Measurements from ENCODE around the gene AMPD3. TPM values are rescaled to one million over a fixed set of nuclear protein-coding genes. Genes with fewer than 3 reads are reported as not detected.

Gene AMPD3
- total and polyA plus RNA-seq, 2 of the 13 experiments (the other 11 are each of a cell fraction or from before 2014, with no cell fraction given) = 0.33 to 2.3 TPM

DNA sequence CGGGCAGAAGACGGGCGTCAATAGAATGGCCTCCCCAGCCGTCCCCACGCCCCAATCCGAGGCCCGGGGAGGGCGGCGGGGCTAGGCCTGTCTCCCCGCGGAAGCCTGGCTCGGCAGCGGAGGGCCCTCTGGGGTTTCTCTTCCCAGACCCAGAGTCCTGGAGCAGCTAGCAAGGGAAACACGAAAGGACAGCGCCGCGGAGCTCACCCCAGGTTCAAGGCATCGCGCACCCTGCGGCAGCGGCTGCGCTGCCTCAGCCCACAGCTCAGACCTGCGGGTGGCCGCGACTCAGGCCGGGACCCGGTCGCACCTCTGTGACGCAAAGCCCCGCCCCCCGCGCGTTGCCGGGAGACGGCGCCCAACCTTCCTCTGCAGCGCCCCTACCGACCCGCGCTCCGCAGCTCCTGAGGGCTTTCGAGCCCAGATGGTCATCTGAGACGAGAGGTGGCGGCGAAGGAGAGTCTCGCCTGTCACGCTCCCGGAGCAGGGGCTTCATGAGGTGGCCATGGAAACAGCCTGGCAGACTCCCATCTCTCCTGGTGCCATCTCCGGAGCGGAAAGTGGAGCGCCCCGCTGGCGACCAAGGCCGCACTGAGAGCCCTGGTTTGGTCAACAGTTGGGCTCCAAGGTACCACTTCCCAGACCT lies 86.0 kb downstream of the AMPD3 start, which contains the start of gene RNF141 (continued):
- TF ChIP-seq STAT5B (CRISPR knock-in tag; IDR thresholded peaks at IDR 0.05) = no peak
- no peak for TF ChIP-seq MEIS1 (CRISPR knock-in tag; IDR thresholded peaks at IDR 0.05; ENCODE audit: borderline replicate concordance)
- no peak; the same call in 1 of the 2 replicates for TF ChIP-seq ZNF557 (CRISPR knock-in tag; IDR thresholded peaks at IDR 0.05)
- TF ChIP-seq RFXAP (CRISPR knock-in tag; IDR thresholded peaks at IDR 0.05; ENCODE audit: borderline replicate concordance) = 0 out of 2 replicates have a peak, but pooled peaks have one; percentile 14
- TF ChIP-seq, protein P1, sequence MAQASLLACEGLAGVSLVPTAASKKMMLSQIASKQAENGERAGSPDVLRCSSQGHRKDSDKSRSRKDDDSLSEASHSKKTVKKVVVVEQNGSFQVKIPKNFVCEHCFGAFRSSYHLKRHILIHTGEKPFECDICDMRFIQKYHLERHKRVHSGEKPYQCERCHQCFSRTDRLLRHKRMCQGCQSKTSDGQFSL (CRISPR knock-in tag; IDR thresholded peaks at IDR 0.05) = peak; percentile 37; the same call in 1 of the 2 replicates
- TF ChIP-seq ZNF292 (CRISPR knock-in tag; IDR thresholded peaks at IDR 0.05; ENCODE audit: borderline replicate concordance, low read depth) = 0 out of 2 replicates have a peak, but pooled peaks have one; percentile 24
- peak; percentile 47; the same call in 1 of the 2 replicates for TF ChIP-seq GFI1 (CRISPR knock-in tag; IDR thresholded peaks at IDR 0.05; ENCODE audit: borderline replicate concordance)
- no peak for TF ChIP-seq ZSCAN25 (CRISPR knock-in tag; IDR thresholded peaks at IDR 0.05)
- TF ChIP-seq, protein P2, sequence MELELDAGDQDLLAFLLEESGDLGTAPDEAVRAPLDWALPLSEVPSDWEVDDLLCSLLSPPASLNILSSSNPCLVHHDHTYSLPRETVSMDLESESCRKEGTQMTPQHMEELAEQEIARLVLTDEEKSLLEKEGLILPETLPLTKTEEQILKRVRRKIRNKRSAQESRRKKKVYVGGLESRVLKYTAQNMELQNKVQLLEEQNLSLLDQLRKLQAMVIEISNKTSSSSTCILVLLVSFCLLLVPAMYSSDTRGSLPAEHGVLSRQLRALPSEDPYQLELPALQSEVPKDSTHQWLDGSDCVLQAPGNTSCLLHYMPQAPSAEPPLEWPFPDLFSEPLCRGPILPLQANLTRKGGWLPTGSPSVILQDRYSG (CRISPR knock-in tag; IDR thresholded peaks at IDR 0.05) = no peak; the same call in 1 of the 2 replicates
- TF ChIP-seq ZNF260 (CRISPR knock-in tag; IDR thresholded peaks at IDR 0.05; ENCODE audit: borderline replicate concordance, low read depth) = 0 out of 2 replicates have a peak, but pooled peaks have one; percentile 58
- TF ChIP-seq ZNF235 (CRISPR knock-in tag; IDR thresholded peaks at IDR 0.05; ENCODE audit: borderline replicate concordance) = no peak
- peak; percentile 32; the same call in 1 of the 2 replicates for TF ChIP-seq SRF (IDR thresholded peaks at IDR 0.05; ENCODE audit: low read depth, low read length)
- TF ChIP-seq ELF1 (CRISPR knock-in tag; IDR thresholded peaks at IDR 0.05) = peak; percentile 49; the same call in 1 of the 2 replicates
- TF ChIP-seq CCAR2 (optimal IDR thresholded peaks at IDR 0.05; ENCODE audit: low read depth, low read length) = no peak
- 0 out of 2 replicates have a peak, but pooled peaks have one; percentile 70 for TF ChIP-seq SALL2 (CRISPR knock-in tag; IDR thresholded peaks at IDR 0.05)
- no peak for TF ChIP-seq ZNF713 (CRISPR knock-in tag; IDR thresholded peaks at IDR 0.05)
- TF ChIP-seq ELF3 (CRISPR knock-in tag; IDR thresholded peaks at IDR 0.05) = peak; percentile 61; the same call in 1 of the 2 replicates
- TF ChIP-seq NCOA5 (CRISPR knock-in tag; IDR thresholded peaks at IDR 0.05) = no peak
- no peak for TF ChIP-seq RBM39 (IDR thresholded peaks at IDR 0.05; ENCODE audit: low read depth, low read length, poor library complexity, severe bottlenecking)
- TF ChIP-seq, protein P3, sequence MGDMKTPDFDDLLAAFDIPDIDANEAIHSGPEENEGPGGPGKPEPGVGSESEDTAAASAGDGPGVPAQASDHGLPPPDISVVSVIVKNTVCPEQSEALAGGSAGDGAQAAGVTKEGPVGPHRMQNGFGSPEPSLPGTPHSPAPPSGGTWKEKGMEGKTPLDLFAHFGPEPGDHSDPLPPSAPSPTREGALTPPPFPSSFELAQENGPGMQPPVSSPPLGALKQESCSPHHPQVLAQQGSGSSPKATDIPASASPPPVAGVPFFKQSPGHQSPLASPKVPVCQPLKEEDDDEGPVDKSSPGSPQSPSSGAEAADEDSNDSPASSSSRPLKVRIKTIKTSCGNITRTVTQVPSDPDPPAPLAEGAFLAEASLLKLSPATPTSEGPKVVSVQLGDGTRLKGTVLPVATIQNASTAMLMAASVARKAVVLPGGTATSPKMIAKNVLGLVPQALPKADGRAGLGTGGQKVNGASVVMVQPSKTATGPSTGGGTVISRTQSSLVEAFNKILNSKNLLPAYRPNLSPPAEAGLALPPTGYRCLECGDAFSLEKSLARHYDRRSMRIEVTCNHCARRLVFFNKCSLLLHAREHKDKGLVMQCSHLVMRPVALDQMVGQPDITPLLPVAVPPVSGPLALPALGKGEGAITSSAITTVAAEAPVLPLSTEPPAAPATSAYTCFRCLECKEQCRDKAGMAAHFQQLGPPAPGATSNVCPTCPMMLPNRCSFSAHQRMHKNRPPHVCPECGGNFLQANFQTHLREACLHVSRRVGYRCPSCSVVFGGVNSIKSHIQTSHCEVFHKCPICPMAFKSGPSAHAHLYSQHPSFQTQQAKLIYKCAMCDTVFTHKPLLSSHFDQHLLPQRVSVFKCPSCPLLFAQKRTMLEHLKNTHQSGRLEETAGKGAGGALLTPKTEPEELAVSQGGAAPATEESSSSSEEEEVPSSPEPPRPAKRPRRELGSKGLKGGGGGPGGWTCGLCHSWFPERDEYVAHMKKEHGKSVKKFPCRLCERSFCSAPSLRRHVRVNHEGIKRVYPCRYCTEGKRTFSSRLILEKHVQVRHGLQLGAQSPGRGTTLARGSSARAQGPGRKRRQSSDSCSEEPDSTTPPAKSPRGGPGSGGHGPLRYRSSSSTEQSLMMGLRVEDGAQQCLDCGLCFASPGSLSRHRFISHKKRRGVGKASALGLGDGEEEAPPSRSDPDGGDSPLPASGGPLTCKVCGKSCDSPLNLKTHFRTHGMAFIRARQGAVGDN (CRISPR knock-in tag; IDR thresholded peaks at IDR 0.05) = peak; percentile 89
- no peak; the same call in 1 of the 2 replicates for TF ChIP-seq MIER2 (CRISPR knock-in tag; IDR thresholded peaks at IDR 0.05)
- TF ChIP-seq MTF1 (CRISPR knock-in tag; IDR thresholded peaks at IDR 0.05) = no peak
- TF ChIP-seq ZSCAN30 (CRISPR knock-in tag; IDR thresholded peaks at IDR 0.05) = no peak
- TF ChIP-seq NBN (conservative IDR thresholded peaks at IDR 0.05) = no peak
- TF ChIP-seq CHCHD3 (CRISPR knock-in tag; IDR thresholded peaks at IDR 0.05) = no peak
- no peak for TF ChIP-seq FIP1L1 (IDR thresholded peaks at IDR 0.05; ENCODE audit: borderline replicate concordance, insufficient read depth, low read depth, low read length)
- no peak for TF ChIP-seq TRIM24 (CRISPR knock-in tag; IDR thresholded peaks at IDR 0.05)

Data from HepG2 (cell line).